ENCODE results near the gene VAPB. TPM values are rescaled to one million over a fixed set of nuclear protein-coding genes. Genes with fewer than 3 reads are reported as not detected.

VAPB gene
- total RNA-seq, 1 experiment from 2014 or later = 65.1 TPM

DNA sequence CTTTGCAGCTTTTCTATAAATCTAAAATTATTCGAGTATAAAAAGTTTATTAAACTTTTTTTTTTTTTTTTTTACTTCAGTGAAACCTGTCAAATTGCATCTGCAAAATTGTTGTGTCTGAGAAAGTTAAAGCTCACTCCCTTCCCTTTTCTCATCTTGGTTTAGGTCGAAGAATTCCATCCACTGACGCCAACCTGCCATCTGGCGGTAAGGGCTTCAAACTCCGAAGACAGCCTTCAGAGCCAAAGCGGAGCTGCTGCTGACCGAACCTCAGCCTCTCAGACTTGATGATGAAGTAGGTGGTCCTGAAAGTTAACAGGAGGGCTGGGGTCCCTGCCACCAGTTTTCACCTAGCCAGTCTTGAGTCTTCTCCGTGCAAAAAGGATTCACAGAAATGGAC, 29.6 kb upstream of the VAPB start:
- H3K4me1 ChIP-seq (ENCODE audit: insufficient read depth, low read length) = no peaks in the 10 kb centered on the region
- H3K9me3 ChIP-seq (ENCODE audit: control insufficient read depth, low read depth, low read length) = no peaks in the 10 kb centered on the region
- TF ChIP-seq, protein P1, sequence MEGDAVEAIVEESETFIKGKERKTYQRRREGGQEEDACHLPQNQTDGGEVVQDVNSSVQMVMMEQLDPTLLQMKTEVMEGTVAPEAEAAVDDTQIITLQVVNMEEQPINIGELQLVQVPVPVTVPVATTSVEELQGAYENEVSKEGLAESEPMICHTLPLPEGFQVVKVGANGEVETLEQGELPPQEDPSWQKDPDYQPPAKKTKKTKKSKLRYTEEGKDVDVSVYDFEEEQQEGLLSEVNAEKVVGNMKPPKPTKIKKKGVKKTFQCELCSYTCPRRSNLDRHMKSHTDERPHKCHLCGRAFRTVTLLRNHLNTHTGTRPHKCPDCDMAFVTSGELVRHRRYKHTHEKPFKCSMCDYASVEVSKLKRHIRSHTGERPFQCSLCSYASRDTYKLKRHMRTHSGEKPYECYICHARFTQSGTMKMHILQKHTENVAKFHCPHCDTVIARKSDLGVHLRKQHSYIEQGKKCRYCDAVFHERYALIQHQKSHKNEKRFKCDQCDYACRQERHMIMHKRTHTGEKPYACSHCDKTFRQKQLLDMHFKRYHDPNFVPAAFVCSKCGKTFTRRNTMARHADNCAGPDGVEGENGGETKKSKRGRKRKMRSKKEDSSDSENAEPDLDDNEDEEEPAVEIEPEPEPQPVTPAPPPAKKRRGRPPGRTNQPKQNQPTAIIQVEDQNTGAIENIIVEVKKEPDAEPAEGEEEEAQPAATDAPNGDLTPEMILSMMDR (conservative IDR thresholded peaks at IDR 0.05) = peak; percentile 55
- H2AFZ ChIP-seq (ENCODE audit: low read length) = no peak overlapping the region
- no peak overlapping the region for H3K14ac ChIP-seq (ENCODE audit: insufficient read depth, low read length)
- no peaks in the 10 kb centered on the region; the same call in 1 of the 2 replicates for H3K27me3 ChIP-seq (ENCODE audit: insufficient read depth, low read length)
- H3K4ac ChIP-seq (ENCODE audit: low read depth, low read length) = no peak overlapping the region
- H2BK20ac ChIP-seq (ENCODE audit: low read depth, low read length, poor library complexity, severe bottlenecking) = no peak overlapping the region
- no peak overlapping the region for H3K27ac Mint-ChIP-seq
- H3T11ph ChIP-seq (ENCODE audit: low read length) = no peak overlapping the region
- no peak overlapping the region for H2BK15ac ChIP-seq (ENCODE audit: low read depth, low read length)
- WGBS (ENCODE audit: extremely low coverage, insufficient read length, low lambda C conversion rate) = no CpG with 5 or more reads among the region's 8 CpGs
- H4K91ac ChIP-seq (ENCODE audit: insufficient read length, low read depth, low read length) = no peak overlapping the region
- no peak overlapping the region for H3K9ac ChIP-seq (ENCODE audit: extremely low read depth, insufficient read length, low read length)
- no peak overlapping the region for H2BK12ac ChIP-seq (ENCODE audit: insufficient read length, low read depth, low read length)
- no peak overlapping the region for H4K8ac ChIP-seq (replicated peaks; ENCODE audit: insufficient read length, low read depth, low read length)
- H3K4me2 ChIP-seq (ENCODE audit: insufficient read depth, insufficient read length, low read length) = no peak overlapping the region
- H2BK5ac ChIP-seq (ENCODE audit: insufficient read length, low read length) = no peak overlapping the region
- H3K23me2 ChIP-seq (ENCODE audit: insufficient read length, low read depth, low read length, poor library complexity, severe bottlenecking) = no peaks in the 10 kb centered on the region
- peaks cover 5 to 18% (median 18%) of the 10 kb centered on the region in 3 experiments; a peak in 6 of 7 replicates for H3K36me3 Mint-ChIP-seq (ENCODE audit: insufficient read depth in 1 of 3, low read depth in 3 of 3)
- H3K79me2 ChIP-seq (ENCODE audit: insufficient read depth, low read length) = no peaks in the 10 kb centered on the region
- DNase-seq = no peak
- no peak overlapping the region for H3K56ac ChIP-seq (ENCODE audit: insufficient read length, low read depth, low read length)
- no peak overlapping the region for H3K4me3 Mint-ChIP-seq
- no peaks in the 10 kb centered on the region for H3K79me1 ChIP-seq (ENCODE audit: insufficient read depth, low read depth, low read length, poor library complexity, severe bottlenecking)
- no peaks in the 10 kb centered on the region for H3K27me3 Mint-ChIP-seq (ENCODE audit: low read depth)
- H3K18ac ChIP-seq (ENCODE audit: insufficient read length, low read depth, low read length) = no peak overlapping the region
- H2BK120ac ChIP-seq (ENCODE audit: low read depth, low read length, poor library complexity, severe bottlenecking) = no peak overlapping the region
- no peak overlapping the region for H2AK5ac ChIP-seq (ENCODE audit: insufficient read length, low read length)
- H3K23ac ChIP-seq (ENCODE audit: insufficient read length, low read depth, low read length) = no peak overlapping the region
- H3K4me1 Mint-ChIP-seq = no peaks in the 10 kb centered on the region
- H3K27ac ChIP-seq (ENCODE audit: insufficient read length, low read depth, low read length) = no peak overlapping the region
- no peaks in the 10 kb centered on the region for H4K20me1 ChIP-seq (ENCODE audit: control insufficient read depth, insufficient read depth, insufficient read length)
- H3K9me3 Mint-ChIP-seq = no peaks in the 10 kb centered on the region
- H4K5ac ChIP-seq (ENCODE audit: insufficient read length, low read depth, low read length) = no peak overlapping the region
